Adrenal gland (tissue), 12 donors: ENCODE data around the gene ZNF503. TPM values are rescaled to one million over a fixed set of nuclear protein-coding genes. Genes with fewer than 3 reads are reported as not detected.

Experiments
- DNase-seq, 7 donors: peaks; one replicate each; pipeline ENCODE4 v3.0.0-alpha.2; 2019 to 2020
- H3K27ac ChIP-seq, 5 donors: fragments of 200-600 bp; sonication (generic) in 4 of 5; 1 replicate in 3 of 5; 2 replicates in 2 of 5; pipeline versions ENCODE4 v1.5.1 to v1.8.0; 2016 to 2020; ENCODE audit warnings: mild to moderate bottlenecking in 1 of 5
- H3K27me3 ChIP-seq: fragments of 200-600 bp; 2 replicates; pipeline ENCODE4 v1.8.0; 2021
- H3K36me3 ChIP-seq, 2 donors: fragments of 200-600 bp; replicated peaks in 1 of 2; 1 replicate in 1 of 2; 2 replicates in 1 of 2; pipeline versions ENCODE4 v1.5.1 to v1.8.0; 2018 to 2022
- H3K4me1 ChIP-seq, 2 donors: fragments of 200-600 bp; replicated peaks in 1 of 2; 1 replicate in 1 of 2; 2 replicates in 1 of 2; pipeline versions ENCODE4 v1.5.1 to v1.8.0; 2018 to 2021
- H3K4me3 ChIP-seq, 4 donors: fragments of 200-600 bp; sonication (generic) in 3 of 4; one replicate each; pipeline ENCODE4 v1.5.1; 2016 to 2018
- H3K9me3 ChIP-seq, 3 donors: fragments of 200-600 bp; sonication (generic) in 1 of 3; replicated peaks in 1 of 3; 1 replicate in 2 of 3; 2 replicates in 1 of 3; pipeline versions ENCODE4 v1.5.1 to v1.8.0; 2016 to 2021
- CTCF ChIP-seq, 6 experiments: fragments of 450-650 bp in 4 of 6; fragments of 200-600 bp in 2 of 6; sonication (generic) in 1 of 6; IDR thresholded peaks; 1 replicate in 5 of 6; 2 replicates in 1 of 6; pipeline versions ENCODE4 v1.5.1 to v1.8.0; 2016 to 2021; ENCODE audit warnings: antibody characterized with exemption in 6 of 6, mild to moderate bottlenecking in 2 of 6, moderate library complexity in 1 of 6
- POLR2A ChIP-seq, 2 donors: fragments of 450-650 bp; IDR thresholded peaks; one replicate each; pipeline ENCODE4 v1.6.1; 2017; ENCODE audit warnings: antibody characterized with exemption in 2 of 2, mild to moderate bottlenecking in 2 of 2, moderate library complexity in 1 of 2
- WGBS, 4 donors: extraction: QIAGEN DNeasy Blood & Tissue Kit in 2 of 4; methylation state at CpG; one replicate each; pipeline versions ENCODE4 v1.1.5 to v1.1.7; 2013 to 2017; 5-methylcytosine and 5-hydroxymethylcytosine counted together
- intact Hi-C, 2 donors: fragments of 100-400 bp; cut with DNase I; formaldehyde crosslinking; loops; one replicate each; pipeline versions ENCODE4 v1.14.1 to v1.15.0; 2022 to 2023
- polyA plus RNA-seq, 3 donors: library from polyadenylated mRNA; stranded (reverse); fragments of 200-250 nt in 2 of 3; fragments of 350-450 nt in 1 of 3; fragmentation: Illumina TruSeq in 1 of 3; extraction: RNeasy Lipid Tissue Mini Kit (QIAGEN cat#74804) in 1 of 3; gene quantifications; one replicate each; pipeline ENCODE4 v1.2.3, GENCODE V29; 2013 to 2014
- total RNA-seq, 9 donors: library from RNA; depleted of rRNA in 4 of 9; stranded (reverse); fragments of >200 nt in 4 of 9; fragments of 120-200 nt in 1 of 9; fragmentation: NEBNext Ultra II Directional in 1 of 9; extraction: Animal tissue kit (Norgen Biotek cat#: 25700) in 1 of 9; gene quantifications; one replicate each; pipeline versions ENCODE4 v1.1.0 to v1.2.4, GENCODE V29; 2013 to 2023
- donor health status: healthy with polysubstance abuse.
- donor health status: Bipolar disorder and iron deficiency.
- donor health status: DM: yes; HTN: yes; CAD: no.
- donor health status: DM: no; HTN: no; CAD: no.
- donor health status: DM: no; HTN: no; CAD: no.
- donor health status: DM: yes; HTN: yes; CAD: no.

The ZNF503 gene
- total and polyA plus RNA-seq, 12 donors = 5.4 to 129 (median 46.0) TPM

- Histone ChIP-seq H3K27me3 (no peaks in the 10 kb centered on the region), H3K4me3 (peak overlapping the region in 2 of 4 donors; percentile 25 to 72), H3K36me3 (peaks cover 0 to 19% of the 10 kb centered on the region in 2 donors), H3K9me3 (no peaks in the 10 kb centered on the region), H3K27ac (peak overlapping the region in 4 of 5 donors; percentile 72 to 97 (median 91)), H3K4me1 (peaks cover 0 to 10% of the 10 kb centered on the region in 2 donors)
- intact Hi-C loops = loop anchor here (5.0 to 10.0 kb wide), 3 partner anchors 100 to 1147 kb away; no protein-coding TSS in a partner anchor
- TF ChIP-seq CTCF (IDR thresholded peaks at IDR 0.05) (no peak), POLR2A (IDR thresholded peaks at IDR 0.05) (no peak)
- DNase-seq = peak in 3 of 7 donors; percentile 13 to 39 (median 38)
- 59 to 71% (median 67%) methylated on average over 19 of the region's 19 CpGs for whole genome bisulfite sequencing, 4 donors
These were observed 3.9 kb downstream of the ZNF503 start for GRCh38 chr10:75397496-75398199.

- Histone ChIP-seq H3K27ac (peak overlapping the region in 4 of 5 donors; percentile 72 to 97 (median 81)), H3K4me3 (peak overlapping the region in 2 of 4 donors; percentile 25 to 72), H3K4me1 (peaks cover 0 to 10% of the 10 kb centered on the region in 2 donors), H3K27me3 (no peaks in the 10 kb centered on the region), H3K9me3 (no peaks in the 10 kb centered on the region), H3K36me3 (peaks cover 0 to 19% of the 10 kb centered on the region in 2 donors)
- TF ChIP-seq POLR2A (IDR thresholded peaks at IDR 0.05) (no peak), CTCF (IDR thresholded peaks at IDR 0.05) (no peak)
- DNase-seq = peak in 5 of 7 donors; percentile 14 to 51 (median 30)
- intact Hi-C loops = loop anchor here (5.0 to 10.0 kb wide), 3 partner anchors 100 to 1148 kb away; no protein-coding TSS in a partner anchor
- 46 to 70% (median 51%) methylated on average over 25 to 71 of the region's 71 CpGs for WGBS, 4 donors
These were observed 4.7 kb downstream of the ZNF503 start for GRCh38 chr10:75396631-75397495.

- Histone ChIP-seq H3K27me3 (no peaks in the 10 kb centered on the region), H3K27ac (peak overlapping the region in 4 of 5 donors; percentile 72 to 97 (median 81)), H3K4me3 (peak overlapping the region in 2 of 4 donors; percentile 25 to 72), H3K36me3 (peaks cover 0 to 19% of the 10 kb centered on the region in 2 donors), H3K4me1 (peaks cover 0 to 10% of the 10 kb centered on the region in 2 donors), H3K9me3 (no peaks in the 10 kb centered on the region)
- TF ChIP-seq POLR2A (IDR thresholded peaks at IDR 0.05) (no peak), CTCF (IDR thresholded peaks at IDR 0.05) (no peak)
- intact Hi-C loops = loop anchor here (5.0 to 10.0 kb wide), 3 partner anchors 99 to 1149 kb away; no protein-coding TSS in a partner anchor
- DNase-seq = peak in 4 of 7 donors; percentile 4 to 42 (median 32)
- WGBS, 4 donors = 49 to 65% (median 54%) methylated on average over 41 to 65 of the region's 65 CpGs
These were observed 5.5 kb downstream of the ZNF503 start for GRCh38 chr10:75395932-75396630.
